HG02610 (cell line): Measurements from ENCODE around the gene RASSF5.
"Not testable (repeated sequence)": the region's sequence is repeated elsewhere in the genome, so short reads cannot be mapped to it uniquely, and the experiment has no call there.

Source experiments
- ATAC-seq: cut with Tn5 transposase; IDR thresholded peaks from one replicate; pipeline ENCODE4 v1.9.1; 2021; ENCODE audit warnings: mild to moderate bottlenecking, moderate library complexity; ENCODE audit not compliant: unreplicated experiment

Gene RASSF5

GRCh38 chr1:206476058-206476457 lies 31.3 kb upstream of the RASSF5 start:
- ATAC-seq, result no peak

GRCh38 chr1:206476591-206476990 lies 30.7 kb upstream of the RASSF5 start:
- ATAC-seq, result no peak

GRCh38 chr1:206477110-206477509 lies 30.2 kb upstream of the RASSF5 start:
- ATAC-seq, result no peak

GRCh38 chr1:206477581-206478380 lies 29.6 kb upstream of the RASSF5 start:
- no peak for ATAC-seq

GRCh38 chr1:206478746-206479145 lies 28.6 kb upstream of the RASSF5 start:
- no peak for ATAC-seq

- no peak for ATAC-seq
Observed at GRCh38 chr1:206479183-206480125, 27.9 kb upstream of the RASSF5 start.

- no peak for ATAC-seq
Observed at GRCh38 chr1:206480211-206480610, 27.1 kb upstream of the RASSF5 start.

GRCh38 chr1:206482611-206483010 lies 24.7 kb upstream of the RASSF5 start:
- ATAC-seq, result no peak

GRCh38 chr1:206483864-206484263 lies 23.5 kb upstream of the RASSF5 start:
- ATAC-seq, result not testable (repeated sequence)

- no peak for ATAC-seq
Observed at GRCh38 chr1:206484901-206485300, 22.4 kb upstream of the RASSF5 start.

GRCh38 chr1:206486995-206487788 lies 20.1 kb upstream of the RASSF5 start:
- no peak for ATAC-seq

- no peak for ATAC-seq
Observed at GRCh38 chr1:206487970-206488369, 19.4 kb upstream of the RASSF5 start.

GRCh38 chr1:206488466-206488865 lies 18.9 kb upstream of the RASSF5 start:
- ATAC-seq, result no peak

GRCh38 chr1:206489980-206490770 lies 17.2 kb upstream of the RASSF5 start:
- no peak for ATAC-seq

- ATAC-seq, result no peak
Observed at GRCh38 chr1:206490771-206491405, 16.4 kb upstream of the RASSF5 start.

GRCh38 chr1:206491616-206492015 lies 15.7 kb upstream of the RASSF5 start:
- ATAC-seq, result no peak

- ATAC-seq, result no peak
Observed at GRCh38 chr1:206492589-206492988, 14.7 kb upstream of the RASSF5 start.

- no peak for ATAC-seq
Observed at GRCh38 chr1:206493279-206493678, 14.1 kb upstream of the RASSF5 start.

- ATAC-seq, result no peak
Observed at GRCh38 chr1:206495011-206495461, 12.3 kb upstream of the RASSF5 start.
